ENCODE measurements around the gene SLC8A3.
"Not testable (repeated sequence)": the region's sequence is repeated elsewhere in the genome, so short reads cannot be mapped to it uniquely, and the experiment has no call there.

SLC8A3 gene

GRCh38 chr14:70188659-70189455, at the start of gene SLC8A3:
TSS of gene SLC8A3 (minus strand) at chr14:70188951. CDS start at chr14:70168422, 20,529 bp downstream.
- peak; percentile 3 for DNase-seq

- no peak for DNase-seq
These were observed 49.0 kb upstream of the SLC8A3 start for GRCh38 chr14:70237710-70238109.

- DNase-seq = no peak
These were observed 45.6 kb upstream of the SLC8A3 start for GRCh38 chr14:70234066-70234950.

GRCh38 chr14:70231756-70232544, 43.2 kb upstream of the SLC8A3 start:
- DNase-seq = not testable (repeated sequence)

- not testable (repeated sequence) for DNase-seq
These were observed 41.3 kb upstream of the SLC8A3 start for GRCh38 chr14:70229877-70230640.

- no peak for DNase-seq
These were observed 25.1 kb upstream of the SLC8A3 start for GRCh38 chr14:70213721-70214282.

GRCh38 chr14:70212752-70213151, 24.0 kb upstream of the SLC8A3 start:
- no peak for DNase-seq

GRCh38 chr14:70208380-70208779, 19.6 kb upstream of the SLC8A3 start:
- no peak for DNase-seq

- DNase-seq = no peak
These were observed 14.9 kb upstream of the SLC8A3 start for GRCh38 chr14:70203686-70204085.

- DNase-seq = no peak
These were observed 13.2 kb upstream of the SLC8A3 start for GRCh38 chr14:70201994-70202393.

- DNase-seq = no peak
These were observed 4.6 kb upstream of the SLC8A3 start for GRCh38 chr14:70193396-70193795.

- no peak for DNase-seq
These were observed 4.2 kb upstream of the SLC8A3 start for GRCh38 chr14:70192915-70193314.

- no peak for DNase-seq
These were observed 1.4 kb upstream of the SLC8A3 start for GRCh38 chr14:70190156-70190555.

- DNase-seq = no peak
These were observed 816 bp upstream of the SLC8A3 start for GRCh38 chr14:70189456-70190077.

GRCh38 chr14:70188322-70188658, 461 bp downstream of the SLC8A3 start:
- DNase-seq = no peak

- no peak for DNase-seq
These were observed 1.8 kb downstream of the SLC8A3 start for GRCh38 chr14:70186900-70187451.

- no peak for DNase-seq
These were observed 4.8 kb downstream of the SLC8A3 start for GRCh38 chr14:70183991-70184390.

- no peak for DNase-seq
These were observed 7.5 kb downstream of the SLC8A3 start for GRCh38 chr14:70181276-70181675.

GRCh38 chr14:70180718-70181117, 8.0 kb downstream of the SLC8A3 start:
- DNase-seq = no peak

- no peak for DNase-seq
These were observed 11.5 kb downstream of the SLC8A3 start for GRCh38 chr14:70177081-70177800.

- DNase-seq = no peak
These were observed 15.2 kb downstream of the SLC8A3 start for GRCh38 chr14:70173569-70173968.
